ENCODE measurements around the gene HOXA1.

DNA sequence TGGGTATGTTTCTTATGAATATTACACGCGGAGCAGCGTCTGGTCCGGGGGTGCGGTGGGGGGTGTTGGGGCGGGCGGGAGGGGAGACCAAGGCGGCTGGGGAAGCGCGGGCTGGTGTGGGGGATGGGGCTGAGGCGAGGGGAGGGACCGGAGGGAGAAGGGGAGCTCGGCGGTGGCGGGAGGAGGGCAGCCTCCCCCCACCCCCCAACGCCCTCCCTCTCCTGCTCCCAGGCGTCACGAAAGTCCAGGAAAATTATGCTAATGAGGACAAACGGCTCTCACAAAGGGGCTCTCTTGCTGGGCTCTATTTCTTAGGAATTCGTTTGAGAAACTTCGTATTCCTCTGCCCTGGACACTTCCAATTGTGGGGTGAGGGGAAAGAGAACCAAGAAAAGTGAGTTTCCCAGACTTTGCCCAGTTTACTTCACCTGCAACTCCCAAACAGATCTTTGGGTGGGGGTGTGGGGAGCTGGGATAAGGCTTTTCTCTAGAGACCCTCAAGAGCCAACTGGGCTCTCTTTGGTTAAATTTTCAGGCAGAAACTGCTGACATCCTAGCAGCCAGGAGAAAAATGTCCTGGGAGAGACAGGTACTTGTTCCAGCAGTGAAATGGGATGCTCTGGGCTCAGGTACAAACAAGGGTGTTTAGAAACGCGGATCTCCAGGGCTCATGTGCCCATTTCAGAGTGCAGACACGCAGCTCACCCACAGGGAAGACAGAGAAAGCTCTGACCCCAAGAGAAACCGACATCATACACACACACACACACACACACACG is 18.4 kb upstream of the HOXA1 start:
- TF ChIP-seq TAF1 (IDR thresholded peaks at IDR 0.05; ENCODE audit: low read depth) = no peak
- TF ChIP-seq, protein P1, sequence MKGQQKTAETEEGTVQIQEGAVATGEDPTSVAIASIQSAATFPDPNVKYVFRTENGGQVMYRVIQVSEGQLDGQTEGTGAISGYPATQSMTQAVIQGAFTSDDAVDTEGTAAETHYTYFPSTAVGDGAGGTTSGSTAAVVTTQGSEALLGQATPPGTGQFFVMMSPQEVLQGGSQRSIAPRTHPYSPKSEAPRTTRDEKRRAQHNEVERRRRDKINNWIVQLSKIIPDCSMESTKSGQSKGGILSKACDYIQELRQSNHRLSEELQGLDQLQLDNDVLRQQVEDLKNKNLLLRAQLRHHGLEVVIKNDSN (IDR thresholded peaks at IDR 0.05) = no peak
- TF ChIP-seq EP300 (IDR thresholded peaks at IDR 0.05; ENCODE audit: borderline replicate concordance) = no peak
- TF ChIP-seq TEAD4 (IDR thresholded peaks at IDR 0.05) = no peak
- no peak for TF ChIP-seq NFIC (IDR thresholded peaks at IDR 0.05)
- TF ChIP-seq FOXM1 (IDR thresholded peaks at IDR 0.05; ENCODE audit: borderline replicate concordance, low read depth) = no peak
- TF ChIP-seq, protein P2, sequence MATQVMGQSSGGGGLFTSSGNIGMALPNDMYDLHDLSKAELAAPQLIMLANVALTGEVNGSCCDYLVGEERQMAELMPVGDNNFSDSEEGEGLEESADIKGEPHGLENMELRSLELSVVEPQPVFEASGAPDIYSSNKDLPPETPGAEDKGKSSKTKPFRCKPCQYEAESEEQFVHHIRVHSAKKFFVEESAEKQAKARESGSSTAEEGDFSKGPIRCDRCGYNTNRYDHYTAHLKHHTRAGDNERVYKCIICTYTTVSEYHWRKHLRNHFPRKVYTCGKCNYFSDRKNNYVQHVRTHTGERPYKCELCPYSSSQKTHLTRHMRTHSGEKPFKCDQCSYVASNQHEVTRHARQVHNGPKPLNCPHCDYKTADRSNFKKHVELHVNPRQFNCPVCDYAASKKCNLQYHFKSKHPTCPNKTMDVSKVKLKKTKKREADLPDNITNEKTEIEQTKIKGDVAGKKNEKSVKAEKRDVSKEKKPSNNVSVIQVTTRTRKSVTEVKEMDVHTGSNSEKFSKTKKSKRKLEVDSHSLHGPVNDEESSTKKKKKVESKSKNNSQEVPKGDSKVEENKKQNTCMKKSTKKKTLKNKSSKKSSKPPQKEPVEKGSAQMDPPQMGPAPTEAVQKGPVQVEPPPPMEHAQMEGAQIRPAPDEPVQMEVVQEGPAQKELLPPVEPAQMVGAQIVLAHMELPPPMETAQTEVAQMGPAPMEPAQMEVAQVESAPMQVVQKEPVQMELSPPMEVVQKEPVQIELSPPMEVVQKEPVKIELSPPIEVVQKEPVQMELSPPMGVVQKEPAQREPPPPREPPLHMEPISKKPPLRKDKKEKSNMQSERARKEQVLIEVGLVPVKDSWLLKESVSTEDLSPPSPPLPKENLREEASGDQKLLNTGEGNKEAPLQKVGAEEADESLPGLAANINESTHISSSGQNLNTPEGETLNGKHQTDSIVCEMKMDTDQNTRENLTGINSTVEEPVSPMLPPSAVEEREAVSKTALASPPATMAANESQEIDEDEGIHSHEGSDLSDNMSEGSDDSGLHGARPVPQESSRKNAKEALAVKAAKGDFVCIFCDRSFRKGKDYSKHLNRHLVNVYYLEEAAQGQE (IDR thresholded peaks at IDR 0.05; ENCODE audit: low read depth) = no peak
- TF ChIP-seq CREB1 (IDR thresholded peaks at IDR 0.05; ENCODE audit: low read depth) = no peak
- TF ChIP-seq, protein P3, sequence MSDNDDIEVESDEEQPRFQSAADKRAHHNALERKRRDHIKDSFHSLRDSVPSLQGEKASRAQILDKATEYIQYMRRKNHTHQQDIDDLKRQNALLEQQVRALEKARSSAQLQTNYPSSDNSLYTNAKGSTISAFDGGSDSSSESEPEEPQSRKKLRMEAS (IDR thresholded peaks at IDR 0.05) = no peak
- no peak for TF ChIP-seq YY1 (IDR thresholded peaks at IDR 0.05; ENCODE audit: low read depth)
- TF ChIP-seq RAD21 (IDR thresholded peaks at IDR 0.05; ENCODE audit: low read depth) = no peak
- no peak for TF ChIP-seq CEBPB (IDR thresholded peaks at IDR 0.05)
- TF ChIP-seq EGR1 (IDR thresholded peaks at IDR 0.05) = no peak
- TF ChIP-seq TCF12 (IDR thresholded peaks at IDR 0.05; ENCODE audit: low read depth) = no peak

All from Ishikawa (cell line).